Measurements from ENCODE around the gene SPATA2L. TPM values are rescaled to one million over a fixed set of nuclear protein-coding genes. Genes with fewer than 3 reads are reported as not detected.
"Not testable (repeated sequence)": the region's sequence is repeated elsewhere in the genome, so short reads cannot be mapped to it uniquely, and the experiment has no call there.

The SPATA2L gene
- total RNA-seq, 2 experiments from 2014 or later = 5.8 to 7.4 TPM

DNA sequence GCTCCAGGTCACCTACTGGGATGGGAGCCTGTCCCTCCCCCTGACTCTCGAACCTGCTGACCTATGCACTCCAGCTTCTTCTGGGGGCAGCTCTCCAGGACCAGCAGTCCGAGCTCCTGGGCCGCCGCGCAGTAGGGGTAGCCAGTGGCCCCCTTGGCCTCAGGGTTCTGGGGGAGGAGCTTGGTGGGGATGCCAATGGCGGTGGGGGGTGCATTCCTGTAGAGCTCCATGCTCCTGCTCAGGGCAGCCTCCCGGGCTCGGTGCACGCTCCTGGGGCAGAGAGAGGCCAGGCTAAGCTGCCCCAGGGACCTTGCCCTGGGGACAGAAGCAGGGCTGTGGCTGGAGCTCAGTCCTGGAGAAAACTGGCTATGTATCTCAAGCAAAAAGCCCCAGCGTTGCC is 7.7 kb upstream of the SPATA2L start:
- no peaks in the 10 kb centered on the region for H3K27me3 Mint-ChIP-seq
- CTCF ChIA-PET = interaction anchor here (0.8 to 9.1 kb wide), 5 partner anchors 9 to 201 kb away, joined by 3 to 100 read pairs (median 5); no protein-coding TSS in a partner anchor
- peaks cover 1% of the 10 kb centered on the region for H3K36me3 Mint-ChIP-seq
- H3K4me3 Mint-ChIP-seq = no peak overlapping the region
- no peak for DNase-seq
- H3K27ac Mint-ChIP-seq = no peak overlapping the region
- peaks cover 14% of the 10 kb centered on the region for H3K4me1 Mint-ChIP-seq
- no peak for ATAC-seq
- no peaks in the 10 kb centered on the region for H3K9me3 Mint-ChIP-seq (ENCODE audit: low read depth)

DNA sequence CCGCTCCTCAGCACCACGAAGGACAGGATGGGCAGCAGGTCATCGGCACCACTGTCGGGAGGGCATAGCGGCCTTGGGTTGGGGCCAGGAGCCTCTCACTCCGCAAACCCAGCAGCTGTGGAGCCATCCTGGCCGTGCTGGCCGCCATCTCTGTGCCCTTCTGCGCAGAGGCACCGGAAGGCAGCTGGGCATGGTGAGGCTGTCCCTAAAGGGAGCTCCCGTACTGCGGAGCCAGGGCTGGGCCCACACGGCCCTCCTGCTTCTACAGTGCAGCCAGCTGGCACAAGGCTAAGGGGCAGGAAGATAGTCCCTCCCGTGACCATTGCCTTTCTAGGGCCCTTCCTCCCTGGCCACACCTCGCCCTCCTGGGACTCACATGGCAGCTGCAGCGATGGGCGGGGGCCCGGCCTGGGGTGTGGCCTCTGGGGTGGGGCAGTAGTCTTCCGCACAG is 7.0 kb upstream of the SPATA2L start:
- no peak for DNase-seq
- Mint-ChIP-seq H3K27ac (no peak overlapping the region), H3K27me3 (no peaks in the 10 kb centered on the region), H3K9me3 (ENCODE audit: low read depth) (no peaks in the 10 kb centered on the region), H3K4me1 (peaks cover 11% of the 10 kb centered on the region), H3K36me3 (no peaks in the 10 kb centered on the region), H3K4me3 (no peak overlapping the region)
- ATAC-seq = no peak
- CTCF ChIA-PET = interaction anchor here (0.8 to 9.1 kb wide), 6 partner anchors 8 to 202 kb away, joined by 3 to 100 read pairs (median 8); no protein-coding TSS in a partner anchor

DNA sequence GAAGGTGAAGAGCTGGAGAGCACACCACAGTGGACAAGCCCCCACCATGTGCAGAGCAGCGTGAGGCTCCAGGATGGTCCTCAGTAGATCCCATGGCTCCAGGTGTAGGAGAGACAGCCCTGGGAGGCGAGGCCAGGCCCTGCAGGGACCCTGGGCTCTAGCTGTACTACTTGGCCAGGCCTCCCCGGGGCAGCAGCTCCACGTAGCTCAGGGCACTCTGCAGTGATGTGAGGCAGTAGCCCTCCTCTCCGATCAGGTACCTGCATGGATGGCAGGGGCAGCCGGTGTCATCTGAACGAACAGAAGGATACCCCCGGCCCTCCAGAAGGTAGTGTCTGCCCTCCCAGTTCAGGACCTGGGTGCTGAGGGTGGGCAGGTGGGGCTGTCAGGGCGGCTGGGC is 6.2 kb upstream of the SPATA2L start:
- Mint-ChIP-seq H3K9me3 (ENCODE audit: low read depth) (no peaks in the 10 kb centered on the region), H3K27me3 (no peaks in the 10 kb centered on the region), H3K36me3 (no peaks in the 10 kb centered on the region), H3K4me1 (peaks cover 7% of the 10 kb centered on the region), H3K27ac (no peak overlapping the region), H3K4me3 (no peak overlapping the region)
- no peak for DNase-seq
- ATAC-seq = no peak
- CTCF ChIA-PET = interaction anchor here (1.1 to 9.1 kb wide), 9 partner anchors 8 to 202 kb away, joined by 3 to 100 read pairs (median 23); no protein-coding TSS in a partner anchor

DNA sequence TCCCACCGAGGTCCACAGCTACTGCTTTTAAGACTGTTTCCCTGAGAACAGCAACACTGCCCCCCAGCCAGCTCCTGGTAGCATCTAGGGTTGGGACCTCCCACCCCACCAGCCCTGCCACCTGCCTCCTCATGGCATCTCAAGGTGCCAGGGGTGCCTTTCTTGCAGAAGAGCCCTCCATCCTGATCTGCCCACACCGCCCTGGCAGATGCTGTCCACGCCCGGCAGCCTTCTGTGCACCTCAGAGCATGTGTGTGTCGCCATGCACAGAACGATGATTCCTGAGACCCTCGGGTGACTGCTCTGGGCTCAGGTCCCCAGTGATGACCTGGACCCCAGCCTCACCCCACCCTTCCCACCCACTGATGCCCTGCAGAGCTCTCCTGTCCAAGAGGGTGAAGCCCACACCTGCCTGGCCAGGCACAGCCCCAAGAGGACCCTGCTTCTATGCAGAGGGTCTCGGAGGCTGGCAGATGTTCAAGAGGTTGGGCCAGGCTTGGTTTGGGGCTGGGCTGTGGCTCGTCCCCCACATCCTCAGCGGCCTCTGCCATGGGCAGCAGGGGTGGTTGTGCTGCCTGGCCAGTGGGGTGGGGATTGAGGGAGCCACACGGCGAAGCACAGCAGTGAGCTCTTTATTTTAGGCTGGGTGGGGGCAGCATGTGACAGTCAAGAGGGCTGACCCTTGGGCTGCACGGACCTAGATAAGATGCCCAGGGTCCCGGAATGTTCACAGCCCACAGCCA is 5.2 kb upstream of the SPATA2L start:
- Mint-ChIP-seq H3K4me3 (no peak overlapping the region), H3K36me3 (no peaks in the 10 kb centered on the region)

DNA sequence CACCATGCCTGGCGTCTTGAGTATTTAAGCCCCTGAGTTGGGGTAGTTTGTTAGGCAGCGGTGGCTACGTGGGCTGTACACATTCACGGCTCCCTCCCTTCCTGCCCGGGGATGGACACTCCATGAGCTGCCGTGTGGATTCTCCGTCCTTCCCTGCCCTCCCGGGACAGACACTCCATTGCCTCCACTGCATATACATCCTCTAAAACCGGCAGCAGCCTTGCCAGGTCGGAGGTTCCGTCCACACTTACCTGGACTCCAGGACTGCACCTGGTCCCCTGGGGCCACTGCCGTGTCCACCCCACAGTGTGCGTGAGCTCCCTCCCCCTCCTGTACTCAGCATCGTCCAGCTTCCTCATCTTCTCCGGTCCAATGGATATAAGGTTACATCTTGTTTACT is 3.5 kb upstream of the SPATA2L start:
- H3K27ac Mint-ChIP-seq = no peak overlapping the region
- no peaks in the 10 kb centered on the region for H3K9me3 Mint-ChIP-seq (ENCODE audit: low read depth)
- DNase-seq (no peak), ATAC-seq (no peak)
- no peaks in the 10 kb centered on the region for H3K36me3 Mint-ChIP-seq
- H3K27me3 Mint-ChIP-seq = no peaks in the 10 kb centered on the region
- no peak overlapping the region for H3K4me3 Mint-ChIP-seq
- CTCF ChIA-PET = interaction anchor here (1.2 to 9.1 kb wide), 15 partner anchors 11 to 214 kb away, joined by 3 to 100 read pairs (median 15); partner anchors contain the start of genes MC1R and VPS9D1
- H3K4me1 Mint-ChIP-seq = peaks cover 17% of the 10 kb centered on the region

More for the DNA sequence above, 5.2 kb upstream of the SPATA2L start:
- CTCF ChIA-PET = interaction anchor here (0.6 to 9.1 kb wide), 39 partner anchors 9 to 266 kb away, joined by 3 to 100 read pairs (median 4); partner anchors contain the start of genes CDK10, FANCA and VPS9D1
- no peaks in the 10 kb centered on the region for H3K27me3 Mint-ChIP-seq
- ATAC-seq (no peak), DNase-seq (no peak)
- no peaks in the 10 kb centered on the region for H3K9me3 Mint-ChIP-seq (ENCODE audit: low read depth)
- H3K4me1 Mint-ChIP-seq = peaks cover 11% of the 10 kb centered on the region
- no peak overlapping the region for H3K27ac Mint-ChIP-seq

DNA sequence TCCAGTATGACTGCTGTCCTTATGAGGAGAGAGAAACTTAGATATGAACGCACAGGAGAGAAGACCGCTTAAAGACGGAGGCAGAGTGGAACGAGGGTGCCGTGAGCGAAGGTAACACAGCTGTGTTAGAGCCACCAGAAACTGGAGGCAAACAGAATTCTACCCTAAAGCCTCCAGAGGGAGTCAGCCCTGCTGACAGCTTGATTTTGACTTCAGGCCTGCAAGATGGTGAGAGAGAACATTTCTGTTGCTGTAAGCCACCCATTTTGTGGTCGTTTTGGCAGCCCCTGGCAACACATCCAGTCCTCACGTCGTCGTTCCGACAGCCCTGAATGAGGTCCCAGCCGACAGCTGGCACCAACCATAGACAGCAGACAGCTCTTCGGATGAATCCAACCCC is 2.8 kb upstream of the SPATA2L start:
- no peaks in the 10 kb centered on the region for H3K27me3 Mint-ChIP-seq
- H3K4me1 Mint-ChIP-seq = peaks cover 19% of the 10 kb centered on the region
- CTCF ChIA-PET = interaction anchor here (0.6 to 9.1 kb wide), 7 partner anchors 16 to 206 kb away, joined by 3 to 100 read pairs (median 4); partner anchors contain the start of gene VPS9D1
- H3K36me3 Mint-ChIP-seq = no peaks in the 10 kb centered on the region
- no peak for DNase-seq
- no peaks in the 10 kb centered on the region for H3K9me3 Mint-ChIP-seq (ENCODE audit: low read depth)
- no peak overlapping the region for H3K27ac Mint-ChIP-seq
- H3K4me3 Mint-ChIP-seq = no peak overlapping the region
- ATAC-seq = no peak

DNA sequence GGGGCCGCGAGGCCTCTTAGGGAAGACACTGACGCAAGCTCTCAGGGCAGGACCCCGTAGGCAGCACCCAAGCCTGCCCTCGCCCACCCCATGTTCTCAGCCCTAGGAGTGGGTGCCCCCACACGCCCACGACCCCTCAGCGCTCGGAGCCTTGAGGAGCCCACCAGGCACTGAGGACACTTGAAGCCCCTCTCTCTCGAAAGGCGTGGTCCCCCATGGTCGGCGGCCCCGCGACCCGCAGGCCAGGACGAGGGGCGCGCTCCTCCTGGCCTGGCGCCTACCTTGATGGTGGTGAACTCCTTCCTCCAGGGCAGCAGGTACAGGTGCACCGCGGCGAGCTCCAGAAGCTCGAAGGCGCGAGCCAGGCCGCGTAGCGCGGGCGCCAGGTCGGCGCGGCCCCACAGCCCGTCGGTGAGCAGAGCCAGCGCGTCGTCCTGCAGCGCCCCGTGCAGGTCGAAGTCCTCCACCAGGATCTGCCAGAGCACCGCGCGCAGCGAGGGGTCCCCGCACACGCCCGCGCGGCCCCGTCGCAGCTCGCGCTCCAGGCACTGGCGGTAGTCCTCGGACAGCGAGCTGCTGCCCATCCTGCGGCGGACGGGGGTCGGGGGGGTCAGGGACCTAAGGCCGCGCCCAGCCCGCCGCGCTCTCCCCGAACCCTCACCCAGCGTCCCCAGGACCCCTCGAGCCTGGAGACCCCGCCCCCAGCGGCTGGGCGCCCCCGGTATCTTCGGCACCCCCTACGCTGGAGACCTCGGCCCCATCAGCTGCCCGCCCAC is 668 bp downstream of the SPATA2L start:
- Mint-ChIP-seq H3K4me1 (peaks cover 27% of the 10 kb centered on the region), H3K27me3 (no peaks in the 10 kb centered on the region)
- CTCF ChIA-PET = interaction anchor here (0.6 to 7.0 kb wide), 47 partner anchors 8 to 906 kb away, joined by 3 to 93 read pairs (median 5); partner anchors contain the start of genes CDK10, CHMP1A, MC1R and SPATA33

DNA sequence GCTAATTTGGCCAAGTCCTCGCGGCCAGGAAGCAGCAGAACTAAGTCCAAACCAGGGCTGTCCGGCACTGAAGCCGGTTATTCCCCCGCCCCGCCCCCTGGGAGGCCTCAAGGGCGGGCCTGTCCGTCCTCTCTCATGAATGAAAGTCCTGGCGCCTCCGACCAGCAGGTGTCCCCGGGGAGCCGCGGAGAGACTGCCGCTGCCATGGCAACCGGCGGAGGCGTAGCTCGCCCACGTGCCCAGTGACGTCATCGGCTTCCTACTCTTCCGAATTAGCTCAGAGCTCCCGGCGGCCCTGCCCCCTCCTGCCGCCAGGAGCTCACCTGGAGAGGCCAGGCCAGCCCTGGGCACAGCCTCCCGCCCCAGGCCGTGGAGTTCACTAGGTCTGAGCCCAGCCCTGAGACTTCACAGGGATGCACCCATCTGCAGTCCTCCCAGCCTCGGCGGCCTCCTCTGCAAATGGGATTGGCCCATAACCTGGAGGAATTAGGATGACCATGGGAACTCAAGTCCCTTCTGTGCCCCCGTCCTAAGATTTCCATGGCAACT is 1.3 kb downstream of the SPATA2L start:
- peak; percentile 98 for DNase-seq
- H3K4me1 Mint-ChIP-seq = peaks cover 33% of the 10 kb centered on the region
- H3K27ac Mint-ChIP-seq = peak overlapping the region; percentile 24
- CTCF ChIA-PET = interaction anchor here (0.6 to 7.0 kb wide), 54 partner anchors 9 to 906 kb away, joined by 3 to 93 read pairs (median 4); partner anchors contain the start of genes CDK10, CHMP1A, FANCA and MC1R
- no peaks in the 10 kb centered on the region for H3K27me3 Mint-ChIP-seq
- no peaks in the 10 kb centered on the region for H3K36me3 Mint-ChIP-seq
- peak overlapping the region; percentile 66 for H3K4me3 Mint-ChIP-seq
- H3K9me3 Mint-ChIP-seq (ENCODE audit: low read depth) = no peaks in the 10 kb centered on the region
- ATAC-seq = peak; percentile 38

More for the DNA sequence above, 668 bp downstream of the SPATA2L start:
- ATAC-seq = peak; percentile 35
- DNase-seq = peak; percentile 76
- no peaks in the 10 kb centered on the region for H3K9me3 Mint-ChIP-seq (ENCODE audit: low read depth)
- peak overlapping the region; percentile 66 for H3K4me3 Mint-ChIP-seq
- H3K36me3 Mint-ChIP-seq = no peaks in the 10 kb centered on the region
- peak overlapping the region; percentile 24 for H3K27ac Mint-ChIP-seq

DNA sequence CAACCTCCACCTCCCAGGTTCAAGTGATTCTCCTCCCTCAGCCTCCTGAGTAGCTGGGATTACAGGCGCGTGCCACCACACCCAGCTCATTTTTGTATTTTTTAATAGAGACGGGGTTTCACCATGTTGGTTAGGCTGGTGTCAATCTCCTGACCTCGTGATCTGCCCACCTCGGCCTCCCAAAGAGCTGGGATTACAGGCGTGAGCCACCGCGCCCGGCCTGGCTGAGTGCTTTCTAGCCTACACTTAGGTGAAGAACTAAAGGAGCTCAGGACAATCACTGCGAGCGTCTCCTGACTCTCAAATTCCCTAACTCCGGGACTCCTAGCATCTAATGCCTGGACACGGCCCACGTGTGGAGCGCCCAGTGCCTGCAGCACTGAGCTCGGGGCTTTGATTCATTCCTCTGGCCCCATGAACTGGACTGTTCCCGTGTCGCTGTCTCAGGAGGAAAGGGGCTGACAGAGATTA is 1.8 kb downstream of the SPATA2L start:
- peaks cover 33% of the 10 kb centered on the region for H3K4me1 Mint-ChIP-seq
- not testable (repeated sequence) for DNase-seq; H3K36me3 Mint-ChIP-seq; H3K27ac Mint-ChIP-seq; H3K27me3 Mint-ChIP-seq; ATAC-seq; H3K9me3 Mint-ChIP-seq (ENCODE audit: low read depth); H3K4me3 Mint-ChIP-seq
- CTCF ChIA-PET = interaction anchor here (0.6 to 7.0 kb wide), 41 partner anchors 8 to 905 kb away, joined by 3 to 93 read pairs (median 5); partner anchors contain the start of genes CDK10, CHMP1A, FANCA and MC1R

DNA sequence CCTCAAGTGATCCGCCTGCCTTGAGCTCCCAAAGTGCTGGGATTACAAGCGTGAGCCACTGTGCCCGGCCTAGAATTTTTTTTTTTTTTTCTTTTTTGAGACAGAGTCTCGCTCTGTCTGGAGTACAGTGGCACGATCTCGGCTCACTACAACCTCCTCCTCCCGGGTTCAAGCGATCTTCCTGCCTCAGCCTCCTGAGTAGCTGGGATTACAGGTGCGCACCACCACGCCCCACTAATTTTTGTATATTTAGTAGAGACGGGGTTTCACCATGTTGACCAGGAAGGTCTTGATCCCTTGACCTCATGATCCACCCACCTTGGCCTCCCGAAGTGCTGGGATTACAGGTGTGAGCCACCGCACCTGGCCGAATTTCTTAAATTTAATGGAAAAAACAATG is 2.8 kb downstream of the SPATA2L start:
- not testable (repeated sequence) for DNase-seq; H3K27me3 Mint-ChIP-seq; ATAC-seq; H3K36me3 Mint-ChIP-seq; H3K27ac Mint-ChIP-seq; H3K9me3 Mint-ChIP-seq (ENCODE audit: low read depth); H3K4me3 Mint-ChIP-seq
- CTCF ChIA-PET = interaction anchor here (0.6 to 7.0 kb wide), 10 partner anchors 10 to 163 kb away, joined by 3 to 93 read pairs (median 18); partner anchors contain the start of gene CDK10
- H3K4me1 Mint-ChIP-seq = peaks cover 33% of the 10 kb centered on the region

DNA sequence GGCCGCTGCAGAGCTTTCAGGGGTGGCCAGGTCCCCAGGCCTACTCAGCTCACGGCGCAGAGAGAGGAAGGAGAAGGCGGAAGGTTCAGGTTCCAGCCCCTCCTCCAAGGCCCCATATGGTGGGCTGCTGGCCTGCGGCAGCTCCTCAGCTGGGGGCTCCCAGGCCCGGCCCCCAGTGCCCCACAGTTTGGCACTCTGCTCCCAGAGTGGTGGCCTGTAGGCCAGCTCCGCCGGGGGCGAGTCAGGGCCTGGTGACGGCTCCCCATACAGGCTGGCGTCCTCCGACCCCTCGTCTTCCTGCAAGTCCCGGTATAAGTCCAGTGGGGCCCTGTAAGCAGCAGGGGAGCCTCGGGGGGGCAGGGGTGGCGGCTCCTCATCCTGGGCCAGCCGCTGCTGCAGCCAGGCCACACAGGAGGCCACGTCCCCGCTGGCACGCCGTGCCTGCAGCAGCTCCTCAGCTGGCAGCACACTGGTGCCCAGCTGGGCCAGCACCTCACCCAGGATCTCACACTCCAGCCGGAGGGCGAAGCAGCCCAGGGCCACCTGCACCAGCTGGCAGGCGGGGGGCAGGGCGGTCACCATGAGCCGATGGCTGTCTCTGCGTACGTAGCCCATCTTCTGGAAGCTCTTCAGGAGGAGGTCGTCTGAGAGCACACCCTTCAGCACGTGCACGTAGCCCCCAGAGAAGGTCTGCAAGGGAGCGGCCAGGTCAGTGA is 3.7 kb downstream of the SPATA2L start:
- H3K4me3 Mint-ChIP-seq = no peak overlapping the region
- DNase-seq = no peak
- no peak for ATAC-seq
- H3K27ac Mint-ChIP-seq = no peak overlapping the region
- CTCF ChIA-PET = interaction anchor here (0.7 to 7.0 kb wide), 5 partner anchors 26 to 213 kb away, joined by 3 to 93 read pairs (median 39); no protein-coding TSS in a partner anchor
- H3K36me3 Mint-ChIP-seq = peaks cover 6% of the 10 kb centered on the region
- H3K27me3 Mint-ChIP-seq = no peaks in the 10 kb centered on the region
- peaks cover 33% of the 10 kb centered on the region for H3K4me1 Mint-ChIP-seq
- H3K9me3 Mint-ChIP-seq (ENCODE audit: low read depth) = no peaks in the 10 kb centered on the region

DNA sequence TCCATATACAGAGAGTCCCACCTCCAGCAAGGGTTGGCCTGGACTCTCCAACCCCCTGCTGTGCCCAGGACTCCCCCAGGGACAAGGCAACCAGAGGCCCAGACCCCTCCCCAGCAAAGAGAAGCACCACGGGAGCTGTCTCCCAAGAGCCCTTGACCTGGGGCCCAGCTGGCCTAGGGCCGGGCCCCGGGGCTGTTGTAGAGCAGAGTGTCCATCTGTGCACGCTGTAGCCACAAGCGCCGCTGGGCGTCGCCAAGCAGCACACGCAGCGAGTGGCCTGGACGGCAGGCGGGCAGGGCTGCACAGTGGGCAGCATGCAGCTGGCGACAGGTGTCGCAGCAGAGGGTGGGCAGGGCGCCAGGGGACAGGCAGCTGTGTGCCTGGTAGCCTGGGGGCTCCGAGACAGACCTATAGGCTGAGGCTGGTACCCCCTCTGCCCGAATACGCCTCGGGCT is 4.3 kb downstream of the SPATA2L start:
- CTCF ChIA-PET = interaction anchor here (0.7 to 7.0 kb wide), 6 partner anchors 9 to 223 kb away, joined by 3 to 93 read pairs (median 3); no protein-coding TSS in a partner anchor
- Mint-ChIP-seq H3K4me3 (no peak overlapping the region), H3K4me1 (peaks cover 28% of the 10 kb centered on the region), H3K36me3 (peaks cover 6% of the 10 kb centered on the region), H3K9me3 (ENCODE audit: low read depth) (no peaks in the 10 kb centered on the region), H3K27ac (no peak overlapping the region), H3K27me3 (no peaks in the 10 kb centered on the region)
- ATAC-seq (no peak), DNase-seq (no peak)

Measured in activated CD8-positive, alpha-beta memory T cell treated with anti-CD3 and anti-CD28 coated beads, Interleukin-2, amount 10 ng/mL, durations not matched to agents 7 days and 5 days (primary cell).